ENCODE measurements around the gene GCHFR. TPM values are rescaled to one million over a fixed set of nuclear protein-coding genes. Genes with fewer than 3 reads are reported as not detected.

Gene GCHFR
- total RNA-seq, 6 experiments from 2014 or later, result 65.4 to 181 (median 82.0) TPM

GRCh38 chr15:40737048-40737447, 26.8 kb upstream of the GCHFR start:
- DNase-seq, result no peak
- no peak overlapping the region for H3K4me3 ChIP-seq
- H3K36me3 ChIP-seq, result peaks cover 0 to 53% (median 10%) of the 10 kb centered on the region in 4 donors
- H3K27me3 ChIP-seq, result no peaks in the 10 kb centered on the region
- WGBS (ENCODE audit: insufficient coverage, low coverage, low lambda C conversion rate, missing lambda C conversion rate), result 93% methylated on average over 2 of the region's 3 CpGs
- H3K4me1 ChIP-seq, result no peaks in the 10 kb centered on the region
- no peaks in the 10 kb centered on the region for H3K9me3 ChIP-seq
- no peak overlapping the region for H3K27ac ChIP-seq
- intact Hi-C loops (cut with DNase I), result no loop called here
- TF ChIP-seq POLR2A (IDR thresholded peaks at IDR 0.05), result no peak
- no peak for TF ChIP-seq CTCF (IDR thresholded peaks at IDR 0.05)
- ATAC-seq, result no peak

DNA sequence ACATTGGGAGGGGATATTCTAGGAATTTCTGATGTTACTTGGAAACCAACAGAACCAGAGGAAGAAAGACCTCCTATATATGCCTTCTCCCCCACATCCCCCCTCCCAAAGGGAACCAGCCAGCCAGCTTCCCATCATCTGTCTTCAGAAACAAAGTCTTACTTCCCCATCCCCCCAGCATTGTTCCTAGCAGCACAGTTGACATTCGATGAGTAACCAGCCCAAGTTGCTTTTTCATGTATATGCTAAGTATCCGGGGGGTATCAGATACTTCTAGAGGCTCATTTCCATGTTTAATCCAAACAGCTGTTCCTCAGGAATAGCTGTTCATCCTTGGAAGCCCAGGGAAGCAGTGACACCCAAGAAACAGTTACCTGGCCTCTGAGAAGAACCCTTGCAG, 24.8 kb upstream of the GCHFR start:
- intact Hi-C loops (cut with DNase I), result no loop called here
- H3K4me3 ChIP-seq, result no peak overlapping the region
- ATAC-seq (no peak), DNase-seq (peak in 1 of 3 donors; percentile 2)
- no peaks in the 10 kb centered on the region for H3K27me3 ChIP-seq
- peaks cover 0 to 57% (median 8%) of the 10 kb centered on the region in 4 donors for H3K36me3 ChIP-seq
- no peak for TF ChIP-seq POLR2A (IDR thresholded peaks at IDR 0.05)
- no peak for TF ChIP-seq CTCF (IDR thresholded peaks at IDR 0.05)
- H3K27ac ChIP-seq, result no peak overlapping the region
- no peaks in the 10 kb centered on the region for H3K9me3 ChIP-seq
- H3K4me1 ChIP-seq, result peaks cover 0 to 14% (median 6%) of the 10 kb centered on the region in 4 donors
- WGBS (ENCODE audit: insufficient coverage, low coverage, low lambda C conversion rate, missing lambda C conversion rate), result 77% methylated on average over 2 of the region's 2 CpGs

DNA sequence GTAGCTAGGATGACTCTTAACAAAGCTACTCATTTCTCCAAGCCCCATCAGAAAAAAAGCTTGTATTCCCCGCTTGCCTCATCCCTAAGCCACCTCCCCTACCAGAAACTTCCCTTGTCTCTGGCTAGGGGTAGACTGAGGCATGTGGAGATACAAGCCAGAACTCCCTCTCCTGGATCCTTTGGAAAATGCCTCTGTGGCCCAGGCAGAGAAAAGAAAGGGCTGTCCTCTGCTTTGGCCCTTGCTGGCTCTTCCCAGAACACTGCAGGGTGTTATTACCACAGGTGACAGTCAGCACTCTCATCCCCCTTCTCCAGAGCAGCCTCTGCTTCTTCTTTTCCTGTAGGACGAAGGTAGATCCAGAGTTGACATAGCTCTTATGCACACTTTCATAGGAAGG, 24.0 kb upstream of the GCHFR start:
- no peaks in the 10 kb centered on the region for H3K27me3 ChIP-seq
- H3K4me1 ChIP-seq, result peaks cover 0 to 21% (median 7%) of the 10 kb centered on the region in 4 donors
- DNase-seq (peak in 1 of 3 donors; percentile 2), ATAC-seq (no peak)
- TF ChIP-seq POLR2A (IDR thresholded peaks at IDR 0.05) (no peak), CTCF (IDR thresholded peaks at IDR 0.05) (no peak)
- 86% methylated on average over 1 of the region's 2 CpGs for WGBS (ENCODE audit: insufficient coverage, low coverage, low lambda C conversion rate, missing lambda C conversion rate)
- no peaks in the 10 kb centered on the region for H3K9me3 ChIP-seq
- no peak overlapping the region for H3K4me3 ChIP-seq
- intact Hi-C loops (cut with DNase I), result no loop called here
- peaks cover 0 to 57% (median 8%) of the 10 kb centered on the region in 4 donors for H3K36me3 ChIP-seq
- no peak overlapping the region for H3K27ac ChIP-seq

DNA sequence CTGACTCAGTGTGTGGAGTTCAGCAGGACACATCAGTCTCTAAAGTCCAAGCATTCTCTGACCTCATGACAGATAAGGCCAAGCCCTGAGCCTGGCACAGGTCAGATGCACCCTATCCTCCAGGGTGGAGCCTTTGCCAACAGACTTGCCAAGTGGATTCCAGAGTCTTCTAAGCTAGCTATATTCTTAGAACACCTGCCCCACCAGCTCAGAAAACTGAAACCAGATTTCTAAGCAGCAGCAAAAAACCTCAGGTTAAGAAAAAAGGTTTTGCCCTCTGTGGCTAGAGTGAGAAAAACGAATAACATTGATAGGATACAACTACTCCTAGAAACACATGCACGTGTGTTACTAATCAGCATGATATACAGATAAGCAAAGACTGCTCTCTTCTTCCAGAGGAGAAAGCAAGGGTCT, 20.4 kb upstream of the GCHFR start:
- intact Hi-C loops (cut with DNase I), result no loop called here
- H3K4me1 ChIP-seq, result peaks cover 0 to 21% (median 7%) of the 10 kb centered on the region in 4 donors
- H3K36me3 ChIP-seq, result peaks cover 0 to 24% (median 3%) of the 10 kb centered on the region in 4 donors
- peak overlapping the region; percentile 42 to 77 (median 45) for H3K27ac ChIP-seq
- 33% methylated on average over 2 of the region's 2 CpGs for WGBS (ENCODE audit: insufficient coverage, low coverage, low lambda C conversion rate, missing lambda C conversion rate)
- no peaks in the 10 kb centered on the region for H3K27me3 ChIP-seq
- DNase-seq, result peak; percentile 48 to 78 (median 77)
- peak; percentile 72 to 87 (median 82) for ATAC-seq
- no peak overlapping the region for H3K4me3 ChIP-seq
- TF ChIP-seq POLR2A (IDR thresholded peaks at IDR 0.05) (no peak), CTCF (IDR thresholded peaks at IDR 0.05) (no peak)
- H3K9me3 ChIP-seq, result no peaks in the 10 kb centered on the region

Measured in right lobe of liver (tissue), 6 donors.